ENCODE data around the gene TTC21B.

Gene TTC21B

DNA sequence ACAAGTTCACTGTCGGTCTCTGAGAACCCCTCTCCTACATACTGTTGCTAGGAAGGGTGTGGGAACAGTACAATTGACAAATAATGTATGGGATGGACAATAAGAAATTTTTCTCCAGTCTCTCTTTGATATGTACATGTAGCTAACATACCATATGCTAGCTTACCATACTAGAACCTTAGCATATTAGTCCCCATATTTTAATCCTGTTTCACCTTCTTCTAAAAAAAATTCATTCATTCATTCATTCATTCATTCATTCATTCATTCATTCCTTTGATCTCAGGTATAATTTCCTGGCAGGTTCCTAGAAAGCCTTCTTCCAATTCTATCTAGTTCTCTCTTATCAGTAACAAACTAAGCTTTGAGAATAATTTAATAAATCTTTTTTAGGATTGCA is 62.2 kb downstream of the TTC21B start:
- no peak for DNase-seq (ENCODE audit: low read depth)
- TF ChIP-seq, protein P1, sequence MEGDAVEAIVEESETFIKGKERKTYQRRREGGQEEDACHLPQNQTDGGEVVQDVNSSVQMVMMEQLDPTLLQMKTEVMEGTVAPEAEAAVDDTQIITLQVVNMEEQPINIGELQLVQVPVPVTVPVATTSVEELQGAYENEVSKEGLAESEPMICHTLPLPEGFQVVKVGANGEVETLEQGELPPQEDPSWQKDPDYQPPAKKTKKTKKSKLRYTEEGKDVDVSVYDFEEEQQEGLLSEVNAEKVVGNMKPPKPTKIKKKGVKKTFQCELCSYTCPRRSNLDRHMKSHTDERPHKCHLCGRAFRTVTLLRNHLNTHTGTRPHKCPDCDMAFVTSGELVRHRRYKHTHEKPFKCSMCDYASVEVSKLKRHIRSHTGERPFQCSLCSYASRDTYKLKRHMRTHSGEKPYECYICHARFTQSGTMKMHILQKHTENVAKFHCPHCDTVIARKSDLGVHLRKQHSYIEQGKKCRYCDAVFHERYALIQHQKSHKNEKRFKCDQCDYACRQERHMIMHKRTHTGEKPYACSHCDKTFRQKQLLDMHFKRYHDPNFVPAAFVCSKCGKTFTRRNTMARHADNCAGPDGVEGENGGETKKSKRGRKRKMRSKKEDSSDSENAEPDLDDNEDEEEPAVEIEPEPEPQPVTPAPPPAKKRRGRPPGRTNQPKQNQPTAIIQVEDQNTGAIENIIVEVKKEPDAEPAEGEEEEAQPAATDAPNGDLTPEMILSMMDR (IDR thresholded peaks at IDR 0.05; ENCODE audit: control insufficient read depth, extremely low read depth, insufficient read depth): no peak
- H3K4me3 ChIP-seq (ENCODE audit: low read depth, low read length): no peak overlapping the region

DNA sequence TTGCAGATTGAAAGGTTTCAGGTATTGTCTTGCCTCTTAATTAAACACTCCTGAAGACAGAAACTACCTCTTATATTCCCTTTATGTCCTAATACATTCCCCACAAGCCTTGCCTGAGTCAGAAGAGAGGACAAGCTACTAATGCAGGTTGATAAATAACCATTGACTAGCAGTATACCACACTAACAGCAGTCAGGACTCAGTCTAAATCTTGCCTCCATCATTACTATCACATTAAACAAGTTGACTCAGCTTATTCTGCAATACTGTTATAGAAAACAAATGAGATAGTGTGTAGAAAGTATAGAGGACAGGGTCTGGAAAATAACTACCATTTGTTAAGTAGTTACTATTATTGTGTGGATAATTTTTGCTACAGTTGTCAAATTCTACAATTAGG is 63.8 kb downstream of the TTC21B start:
- no peak for DNase-seq (ENCODE audit: low read depth)
- TF ChIP-seq, protein P1 (IDR thresholded peaks at IDR 0.05; ENCODE audit: control insufficient read depth, extremely low read depth, insufficient read depth): no peak
- H3K4me3 ChIP-seq (ENCODE audit: low read depth, low read length): no peak overlapping the region

DNA sequence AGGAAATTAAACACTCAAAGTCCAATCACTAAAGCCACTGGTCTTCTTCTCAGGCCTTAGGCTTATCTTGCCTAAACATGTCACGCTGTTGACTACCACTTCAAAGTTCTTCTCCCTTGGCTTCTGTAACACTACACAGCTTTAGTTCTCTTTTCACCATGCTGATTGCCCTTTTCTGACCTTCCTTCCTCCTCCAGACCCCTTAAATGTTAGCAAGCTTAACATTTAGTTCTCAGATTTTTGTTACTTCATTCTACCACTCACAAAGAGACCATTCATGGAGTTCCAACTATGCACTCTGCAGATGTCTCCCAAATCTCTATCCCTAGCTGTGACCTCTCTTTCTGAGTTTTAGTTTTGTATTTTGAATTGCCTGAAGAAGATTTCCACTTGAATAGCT is 64.4 kb downstream of the TTC21B start:
- no peak for DNase-seq (ENCODE audit: low read depth)
- H3K4me3 ChIP-seq (ENCODE audit: low read depth, low read length): no peak overlapping the region
- TF ChIP-seq, protein P1 (IDR thresholded peaks at IDR 0.05; ENCODE audit: control insufficient read depth, extremely low read depth, insufficient read depth): no peak

DNA sequence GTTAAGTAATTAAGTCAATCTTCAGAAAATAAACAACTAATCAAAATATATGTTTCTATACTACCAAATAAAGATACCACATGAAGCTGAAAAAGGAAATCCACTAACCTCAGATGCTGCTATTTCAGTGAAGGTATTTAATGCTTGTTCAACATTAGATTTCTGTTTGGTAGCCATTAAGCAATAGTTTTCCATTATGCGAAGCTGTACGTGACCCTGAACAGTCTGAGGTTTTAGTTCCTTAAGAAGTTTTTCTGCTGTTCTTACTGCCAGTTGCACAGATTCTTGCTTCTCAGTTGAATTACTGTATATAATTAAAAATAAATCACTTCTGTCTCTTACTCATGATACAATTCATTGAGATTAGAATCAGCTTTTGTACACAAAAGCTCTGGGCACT is 65.4 kb downstream of the TTC21B start:
- DNase-seq (ENCODE audit: low read depth): no peak
- TF ChIP-seq, protein P1 (IDR thresholded peaks at IDR 0.05; ENCODE audit: control insufficient read depth, extremely low read depth, insufficient read depth): no peak
- H3K4me3 ChIP-seq (ENCODE audit: low read depth, low read length): no peak overlapping the region

DNA sequence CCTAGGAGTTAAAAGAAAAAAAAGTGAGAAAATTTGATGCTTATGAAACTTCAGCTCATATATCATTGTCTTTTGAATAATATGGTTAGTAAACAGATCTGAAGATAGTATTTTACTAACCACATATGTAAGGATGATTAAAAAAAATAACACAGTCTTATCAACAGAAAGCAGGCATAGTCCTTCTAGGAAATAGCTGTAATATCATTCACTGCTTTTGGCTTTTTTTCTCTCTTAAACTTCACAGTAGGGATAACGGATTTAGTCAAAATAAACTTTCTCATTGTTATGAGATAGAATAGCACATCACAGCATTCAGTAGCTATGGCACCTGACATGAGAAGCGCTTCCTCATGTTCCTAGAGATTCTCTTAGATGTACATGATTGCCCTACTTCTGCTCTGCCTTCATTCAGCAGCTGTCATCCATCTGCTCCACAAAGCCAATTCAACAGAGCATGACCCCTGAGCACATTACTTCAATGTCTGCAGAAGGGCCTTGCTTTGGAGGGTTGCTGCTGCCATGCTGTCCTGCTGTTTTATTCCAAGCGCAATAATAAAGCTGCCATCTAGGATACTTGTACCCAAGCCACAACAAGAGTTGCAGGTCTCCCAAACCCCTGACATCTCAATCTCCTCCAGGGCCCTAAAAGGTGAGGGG is 67.0 kb downstream of the TTC21B start:
- DNase-seq (ENCODE audit: low read depth): no peak
- H3K4me3 ChIP-seq (ENCODE audit: low read depth, low read length): no peak overlapping the region
- TF ChIP-seq, protein P1 (IDR thresholded peaks at IDR 0.05; ENCODE audit: control insufficient read depth, extremely low read depth, insufficient read depth): no peak

DNA sequence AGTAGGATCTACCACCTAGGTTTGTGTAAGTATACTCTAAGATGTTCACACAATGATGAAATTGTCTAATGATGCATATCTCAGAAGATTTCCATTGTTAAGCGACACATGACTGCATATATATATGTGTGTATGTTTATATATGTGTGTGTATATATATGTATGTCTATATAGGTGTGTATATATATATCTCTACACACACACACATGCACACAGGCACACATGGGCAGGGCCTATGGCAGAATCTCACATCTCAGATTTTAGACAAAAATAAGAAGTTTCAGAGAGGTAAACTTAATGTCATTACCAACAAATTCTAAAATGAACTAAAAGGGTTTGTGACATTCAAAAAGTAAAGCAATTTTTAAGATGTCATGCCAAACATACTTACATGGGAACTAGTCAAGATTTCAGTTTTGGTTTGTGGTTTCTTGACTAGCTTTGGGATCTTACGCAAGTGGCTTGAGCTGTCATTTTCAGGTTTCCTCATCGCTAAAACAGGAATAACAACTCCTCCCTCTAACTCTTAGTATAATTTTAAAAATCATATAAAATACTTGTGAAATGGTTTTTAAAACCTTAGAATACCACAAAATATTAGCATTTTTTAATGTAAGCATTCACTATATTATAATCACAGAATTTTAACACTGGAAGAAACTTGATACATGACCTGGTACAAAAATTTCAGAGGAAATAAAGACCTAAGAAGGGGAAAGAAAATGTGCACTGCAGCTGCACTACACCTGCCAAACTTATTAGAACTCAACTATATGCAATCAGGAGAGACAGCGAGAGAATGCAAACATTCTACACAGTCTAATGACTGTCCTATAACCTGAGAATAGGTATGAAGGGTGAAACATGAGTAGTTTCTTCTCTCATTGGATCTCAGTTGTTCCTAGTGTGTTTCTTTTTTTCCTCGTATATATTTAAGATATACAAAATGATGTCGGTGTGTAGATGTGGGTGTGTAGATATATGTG is 75.7 kb downstream of the TTC21B start:
- DNase-seq (ENCODE audit: low read depth): no peak
- TF ChIP-seq, protein P1 (IDR thresholded peaks at IDR 0.05; ENCODE audit: control insufficient read depth, extremely low read depth, insufficient read depth): no peak
- H3K4me3 ChIP-seq (ENCODE audit: low read depth, low read length): no peak overlapping the region

Measured in LNCaP clone FGC (cell line).